NCI-H526 treated with DMSO at 0.1 percent for 48 hours (cell line): ENCODE measurements around the gene PMS2.
"Not testable (repeated sequence)": the region's sequence is repeated elsewhere in the genome, so short reads cannot be mapped to it uniquely, and the experiment has no call there.

Source experiments
- DNase-seq: peaks from one replicate; lab custom pipeline; 2025; lab: John Stamatoyannopoulos, UW

Gene PMS2

GRCh38 chr7:6012355-6013104 is 3.7 kb upstream of the PMS2 start:
- no peak for DNase-seq

- DNase-seq, result no peak
Measured at GRCh38 chr7:6011541-6011940, 2.7 kb upstream of the PMS2 start.

GRCh38 chr7:6010370-6010769 is 1.5 kb upstream of the PMS2 start:
- DNase-seq, result not testable (repeated sequence)

GRCh38 chr7:6007835-6008590 is 836 bp downstream of the PMS2 start:
- DNase-seq, result not testable (repeated sequence)

GRCh38 chr7:6007386-6007785 is 1.5 kb downstream of the PMS2 start:
- no peak for DNase-seq

- peak; percentile 27 for DNase-seq
Measured at GRCh38 chr7:5997210-5997808, 11.5 kb downstream of the PMS2 start.

- DNase-seq, result not testable (repeated sequence)
Measured at GRCh38 chr7:5987061-5987460, 21.8 kb downstream of the PMS2 start.

GRCh38 chr7:5979680-5980314 is 29.1 kb downstream of the PMS2 start:
- not testable (repeated sequence) for DNase-seq

GRCh38 chr7:5973580-5973979 is 35.3 kb downstream of the PMS2 start:
- not testable (repeated sequence) for DNase-seq

- not testable (repeated sequence) for DNase-seq
Measured at GRCh38 chr7:5970347-5970911, 38.4 kb downstream of the PMS2 start, which contains the start of gene RSPH10B. RSPH10B (minus strand) TSS chr7:5970689; CDS start chr7:5967116, 3,573 bp downstream.

- DNase-seq, result not testable (repeated sequence)
Measured at GRCh38 chr7:5963810-5964209, 45.0 kb downstream of the PMS2 start.

- DNase-seq, result not testable (repeated sequence)
Measured at GRCh38 chr7:5963205-5963604, 45.6 kb downstream of the PMS2 start.

GRCh38 chr7:5934945-5935450 is 73.9 kb downstream of the PMS2 start:
- not testable (repeated sequence) for DNase-seq

- DNase-seq, result not testable (repeated sequence)
Measured at GRCh38 chr7:5931905-5932644, 76.8 kb downstream of the PMS2 start.

GRCh38 chr7:5931250-5931649 is 77.6 kb downstream of the PMS2 start:
- not testable (repeated sequence) for DNase-seq

GRCh38 chr7:5930290-5930689 is 78.6 kb downstream of the PMS2 start:
- not testable (repeated sequence) for DNase-seq

GRCh38 chr7:5926263-5926870 is 82.5 kb downstream of the PMS2 start:
- not testable (repeated sequence) for DNase-seq

GRCh38 chr7:5924630-5925029 is 84.2 kb downstream of the PMS2 start:
- not testable (repeated sequence) for DNase-seq

GRCh38 chr7:5924180-5924579 is 84.7 kb downstream of the PMS2 start:
- DNase-seq, result not testable (repeated sequence)
